Erythroblast (primary cell): Measurements from ENCODE around the gene PSMB10.

Source experiments
- GATA1 ChIP-seq: IDR thresholded peaks from 2 replicates; pipeline ENCODE4 v1.6.1; 2011; ENCODE audit warnings: low read depth, mild to moderate bottlenecking, control low read depth, low read length, moderate library complexity
- POLR2A ChIP-seq: IDR thresholded peaks from 2 replicates; pipeline ENCODE4 v1.6.1; 2011; ENCODE audit warnings: mild to moderate bottlenecking, low read length

DNA sequence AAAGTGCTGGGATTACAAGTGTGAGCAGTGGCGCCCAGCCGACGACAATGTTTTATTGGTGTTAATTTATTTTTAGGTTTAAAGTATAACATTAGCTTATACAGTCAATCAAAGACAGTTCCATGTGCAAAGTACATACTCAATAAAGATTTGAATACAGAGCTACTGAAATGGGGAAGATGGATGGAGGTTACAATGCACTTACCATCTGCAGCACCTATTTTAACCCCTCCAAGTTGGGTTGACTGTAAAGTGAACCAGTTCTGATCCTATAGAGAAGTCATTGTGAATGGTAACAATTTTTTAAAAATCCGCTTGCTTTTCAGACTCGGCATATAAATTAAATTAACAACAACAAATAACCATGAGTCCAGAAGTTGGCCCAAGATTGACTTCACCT lies 44.3 kb downstream of the PSMB10 start:
- TF ChIP-seq POLR2A (no peak), GATA1 (no peak)
